Measurements from ENCODE around the gene TNFRSF8.

DNA sequence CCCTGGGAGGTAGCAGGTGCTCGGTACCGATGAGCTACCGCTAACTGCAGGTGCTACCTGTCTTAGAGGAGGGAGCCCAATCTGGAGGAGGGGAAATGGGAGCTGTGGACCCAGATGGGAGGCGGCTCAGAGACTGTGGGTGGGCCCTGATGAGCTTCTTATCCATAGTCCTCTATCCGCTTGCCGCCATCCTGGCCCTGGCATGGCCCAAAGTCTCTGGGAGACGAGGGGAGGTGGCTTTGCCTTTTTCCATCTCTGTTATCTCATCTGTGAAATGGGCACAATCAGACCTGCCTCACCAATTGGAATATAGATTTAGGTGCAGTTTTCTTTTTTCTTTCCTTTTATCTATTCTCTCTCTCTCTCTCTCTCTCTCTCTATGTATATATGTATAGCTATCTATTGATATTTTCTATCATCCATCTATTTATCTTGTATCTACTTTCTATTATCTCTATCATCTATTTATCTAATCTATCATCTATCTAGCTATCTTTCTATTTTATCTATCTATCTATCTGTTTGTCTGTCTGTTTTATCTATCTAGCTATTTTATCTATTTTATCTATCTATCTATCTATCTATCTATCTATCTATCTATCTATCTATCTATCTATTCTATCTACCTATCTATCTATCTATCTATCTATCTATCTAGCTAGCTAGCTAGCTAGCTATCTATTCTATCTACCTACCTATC is 120.1 kb downstream of the TNFRSF8 start:
- TF ChIP-seq, protein P1, sequence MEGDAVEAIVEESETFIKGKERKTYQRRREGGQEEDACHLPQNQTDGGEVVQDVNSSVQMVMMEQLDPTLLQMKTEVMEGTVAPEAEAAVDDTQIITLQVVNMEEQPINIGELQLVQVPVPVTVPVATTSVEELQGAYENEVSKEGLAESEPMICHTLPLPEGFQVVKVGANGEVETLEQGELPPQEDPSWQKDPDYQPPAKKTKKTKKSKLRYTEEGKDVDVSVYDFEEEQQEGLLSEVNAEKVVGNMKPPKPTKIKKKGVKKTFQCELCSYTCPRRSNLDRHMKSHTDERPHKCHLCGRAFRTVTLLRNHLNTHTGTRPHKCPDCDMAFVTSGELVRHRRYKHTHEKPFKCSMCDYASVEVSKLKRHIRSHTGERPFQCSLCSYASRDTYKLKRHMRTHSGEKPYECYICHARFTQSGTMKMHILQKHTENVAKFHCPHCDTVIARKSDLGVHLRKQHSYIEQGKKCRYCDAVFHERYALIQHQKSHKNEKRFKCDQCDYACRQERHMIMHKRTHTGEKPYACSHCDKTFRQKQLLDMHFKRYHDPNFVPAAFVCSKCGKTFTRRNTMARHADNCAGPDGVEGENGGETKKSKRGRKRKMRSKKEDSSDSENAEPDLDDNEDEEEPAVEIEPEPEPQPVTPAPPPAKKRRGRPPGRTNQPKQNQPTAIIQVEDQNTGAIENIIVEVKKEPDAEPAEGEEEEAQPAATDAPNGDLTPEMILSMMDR (conservative IDR thresholded peaks at IDR 0.05; ENCODE audit: low read depth, low read length), result no peak
- no peak for TF ChIP-seq EZH2 (IDR thresholded peaks at IDR 0.05; ENCODE audit: low read length, unreplicated experiment)
- TF ChIP-seq EZH2phosphoT487 (IDR thresholded peaks at IDR 0.05; ENCODE audit: borderline replicate concordance, low read length), result no peak
